HCT116 (cell line): Measurements from ENCODE around the gene RAPGEF2.

ENCODE experiments used
- EZH2 ChIP-seq: fragments of 200-600 bp; sonication (generic); IDR thresholded peaks from 2 replicates; pipeline ENCODE4 v1.6.1; 2017; ENCODE audit warnings: antibody characterized with exemption, mixed run types
- FOSL1 ChIP-seq: IDR thresholded peaks from 2 replicates; pipeline ENCODE4 v1.6.1; 2012; ENCODE audit warnings: low read depth

DNA sequence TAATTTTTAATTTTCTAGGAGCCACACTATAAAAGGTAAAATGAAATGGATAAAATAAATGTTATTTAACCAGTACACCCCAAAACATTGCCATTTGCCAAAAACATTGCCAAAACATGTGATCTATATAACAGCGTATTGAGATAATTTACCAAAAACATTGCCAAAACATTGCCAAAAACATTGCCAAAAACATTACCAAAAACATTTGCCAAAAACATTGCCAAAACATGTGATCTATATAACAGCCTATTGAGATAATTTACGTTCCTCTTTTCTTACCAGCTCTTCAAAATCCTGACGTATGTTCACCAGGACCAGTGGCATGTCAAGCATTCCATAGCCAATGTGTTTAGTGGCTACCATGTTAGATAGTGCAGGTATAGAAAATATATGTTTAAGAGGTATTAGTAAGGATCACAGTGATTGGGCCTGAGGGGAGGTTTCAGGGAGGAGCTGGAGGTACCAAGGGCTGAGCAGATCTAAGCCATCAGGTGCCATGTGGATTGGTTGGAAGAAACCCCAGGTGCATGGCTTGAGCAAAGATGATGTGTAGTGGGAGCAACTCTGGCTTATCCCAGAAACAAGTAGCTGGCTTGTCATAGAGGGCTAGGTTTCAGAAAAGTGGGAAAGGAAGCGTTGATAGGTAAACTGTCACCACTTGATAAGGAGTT is 42.6 kb downstream of the RAPGEF2 start:
- no peak for TF ChIP-seq EZH2
- no peak for TF ChIP-seq FOSL1
